ENCODE results near the gene PDE4B. TPM values are rescaled to one million over a fixed set of nuclear protein-coding genes. Genes with fewer than 3 reads are reported as not detected.

The PDE4B gene
- total and polyA plus RNA-seq, 9 donors, result 14.7 to 25.6 (median 16.8) TPM

- WGBS (ENCODE audit: insufficient coverage), result no CpG with 5 or more reads among the region's 5 CpGs
- no peak for DNase-seq
- H3K27me3 ChIP-seq (ENCODE audit: control insufficient read depth, insufficient read depth, low read length), result no peaks in the 10 kb centered on the region
- no peaks in the 10 kb centered on the region for H3K9me3 ChIP-seq (replicated peaks; ENCODE audit: control insufficient read depth, low read depth, low read length)
- H3K27ac ChIP-seq (ENCODE audit: low read length), result no peak overlapping the region
- H3K36me3 ChIP-seq (ENCODE audit: control insufficient read depth, insufficient read depth, low read length), result no peaks in the 10 kb centered on the region
- H3K4me1 ChIP-seq (ENCODE audit: control insufficient read depth, insufficient read depth, low read length), result no peaks in the 10 kb centered on the region
- H3K4me3 ChIP-seq (ENCODE audit: low read length), result no peak overlapping the region
Observed at GRCh38 chr1:66231681-66232463, 439.2 kb downstream of the PDE4B start.

- H3K27ac ChIP-seq (ENCODE audit: low read length), result no peak overlapping the region
- H3K4me3 ChIP-seq (ENCODE audit: low read length), result no peak overlapping the region
- H3K9me3 ChIP-seq (replicated peaks; ENCODE audit: control insufficient read depth, low read depth, low read length), result no peaks in the 10 kb centered on the region
- WGBS (ENCODE audit: insufficient coverage), result no CpG with 5 or more reads among the region's 2 CpGs
- no peaks in the 10 kb centered on the region for H3K27me3 ChIP-seq (ENCODE audit: control insufficient read depth, insufficient read depth, low read length)
- H3K4me1 ChIP-seq (ENCODE audit: control insufficient read depth, insufficient read depth, low read length), result no peaks in the 10 kb centered on the region
- H3K36me3 ChIP-seq (ENCODE audit: control insufficient read depth, insufficient read depth, low read length), result no peaks in the 10 kb centered on the region
- no peak for DNase-seq
Observed at GRCh38 chr1:66237042-66237441, 444.3 kb downstream of the PDE4B start.

- no peak for DNase-seq
- Histone ChIP-seq H3K27me3 (ENCODE audit: control insufficient read depth, insufficient read depth, low read length) (no peaks in the 10 kb centered on the region), H3K27ac (ENCODE audit: low read length) (no peak overlapping the region), H3K4me1 (ENCODE audit: control insufficient read depth, insufficient read depth, low read length) (peaks cover 2% of the 10 kb centered on the region), H3K36me3 (ENCODE audit: control insufficient read depth, insufficient read depth, low read length) (no peaks in the 10 kb centered on the region), H3K4me3 (ENCODE audit: low read length) (no peak overlapping the region), H3K9me3 (replicated peaks; ENCODE audit: control insufficient read depth, low read depth, low read length) (no peaks in the 10 kb centered on the region)
- 0% methylated on average over 1 of the region's 5 CpGs for WGBS (ENCODE audit: insufficient coverage)
Observed at GRCh38 chr1:66237722-66238479, 445.2 kb downstream of the PDE4B start.

- no peaks in the 10 kb centered on the region for H3K27me3 ChIP-seq (ENCODE audit: control insufficient read depth, insufficient read depth, low read length)
- H3K36me3 ChIP-seq (ENCODE audit: control insufficient read depth, insufficient read depth, low read length), result no peaks in the 10 kb centered on the region
- H3K9me3 ChIP-seq (replicated peaks; ENCODE audit: control insufficient read depth, low read depth, low read length), result no peaks in the 10 kb centered on the region
- no peak overlapping the region for H3K4me3 ChIP-seq (ENCODE audit: low read length)
- WGBS (ENCODE audit: insufficient coverage), result no CpG with 5 or more reads among the region's 2 CpGs
- H3K27ac ChIP-seq (ENCODE audit: low read length), result no peak overlapping the region
- peaks cover 2% of the 10 kb centered on the region for H3K4me1 ChIP-seq (ENCODE audit: control insufficient read depth, insufficient read depth, low read length)
- DNase-seq, result no peak
Observed at GRCh38 chr1:66239834-66240233, 447.1 kb downstream of the PDE4B start.

GRCh38 chr1:66240491-66241484, 448.1 kb downstream of the PDE4B start:
- no peak overlapping the region for H3K27ac ChIP-seq (ENCODE audit: low read length)
- DNase-seq, result no peak
- H3K4me3 ChIP-seq (ENCODE audit: low read length), result no peak overlapping the region
- H3K27me3 ChIP-seq (ENCODE audit: control insufficient read depth, insufficient read depth, low read length), result no peaks in the 10 kb centered on the region
- H3K36me3 ChIP-seq (ENCODE audit: control insufficient read depth, insufficient read depth, low read length), result no peaks in the 10 kb centered on the region
- 83% methylated on average over 2 of the region's 6 CpGs for WGBS (ENCODE audit: insufficient coverage)
- no peaks in the 10 kb centered on the region for H3K9me3 ChIP-seq (replicated peaks; ENCODE audit: control insufficient read depth, low read depth, low read length)
- H3K4me1 ChIP-seq (ENCODE audit: control insufficient read depth, insufficient read depth, low read length), result peaks cover 2% of the 10 kb centered on the region

- no peak overlapping the region for H3K27ac ChIP-seq (ENCODE audit: low read length)
Observed at GRCh38 chr1:66242646-66243547, 450.2 kb downstream of the PDE4B start.

GRCh38 chr1:66243548-66244130, 450.9 kb downstream of the PDE4B start:
- WGBS (ENCODE audit: insufficient coverage), result no CpG with 5 or more reads among the region's 2 CpGs
- H3K27me3 ChIP-seq (ENCODE audit: control insufficient read depth, insufficient read depth, low read length), result no peaks in the 10 kb centered on the region
- no peaks in the 10 kb centered on the region for H3K36me3 ChIP-seq (ENCODE audit: control insufficient read depth, insufficient read depth, low read length)
- no peaks in the 10 kb centered on the region for H3K9me3 ChIP-seq (replicated peaks; ENCODE audit: control insufficient read depth, low read depth, low read length)
- no peak overlapping the region for H3K27ac ChIP-seq (ENCODE audit: low read length)
- H3K4me3 ChIP-seq (ENCODE audit: low read length), result no peak overlapping the region
- H3K4me1 ChIP-seq (ENCODE audit: control insufficient read depth, insufficient read depth, low read length), result peaks cover 2% of the 10 kb centered on the region
- no peak for DNase-seq

More at GRCh38 chr1:66242646-66243547, 450.2 kb downstream of the PDE4B start:
- peaks cover 2% of the 10 kb centered on the region for H3K4me1 ChIP-seq (ENCODE audit: control insufficient read depth, insufficient read depth, low read length)
- H3K9me3 ChIP-seq (replicated peaks; ENCODE audit: control insufficient read depth, low read depth, low read length), result no peaks in the 10 kb centered on the region
- no peaks in the 10 kb centered on the region for H3K27me3 ChIP-seq (ENCODE audit: control insufficient read depth, insufficient read depth, low read length)
- no peaks in the 10 kb centered on the region for H3K36me3 ChIP-seq (ENCODE audit: control insufficient read depth, insufficient read depth, low read length)
- WGBS (ENCODE audit: insufficient coverage), result 33% methylated on average over 3 of the region's 6 CpGs
- peak; percentile 92 for DNase-seq
- H3K4me3 ChIP-seq (ENCODE audit: low read length), result no peak overlapping the region

GRCh38 chr1:66244429-66244828, 451.7 kb downstream of the PDE4B start:
- H3K27ac ChIP-seq (ENCODE audit: low read length), result no peak overlapping the region
- DNase-seq, result no peak
- H3K9me3 ChIP-seq (replicated peaks; ENCODE audit: control insufficient read depth, low read depth, low read length), result no peaks in the 10 kb centered on the region
- H3K4me3 ChIP-seq (ENCODE audit: low read length), result no peak overlapping the region
- H3K27me3 ChIP-seq (ENCODE audit: control insufficient read depth, insufficient read depth, low read length), result no peaks in the 10 kb centered on the region
- H3K4me1 ChIP-seq (ENCODE audit: control insufficient read depth, insufficient read depth, low read length), result peaks cover 2% of the 10 kb centered on the region
- WGBS (ENCODE audit: insufficient coverage), result 60% methylated on average over 1 of the region's 3 CpGs
- H3K36me3 ChIP-seq (ENCODE audit: control insufficient read depth, insufficient read depth, low read length), result no peaks in the 10 kb centered on the region

- Histone ChIP-seq H3K4me1 (ENCODE audit: control insufficient read depth, insufficient read depth, low read length) (peaks cover 2% of the 10 kb centered on the region), H3K4me3 (ENCODE audit: low read length) (no peak overlapping the region), H3K27me3 (ENCODE audit: control insufficient read depth, insufficient read depth, low read length) (no peaks in the 10 kb centered on the region), H3K36me3 (ENCODE audit: control insufficient read depth, insufficient read depth, low read length) (no peaks in the 10 kb centered on the region), H3K27ac (ENCODE audit: low read length) (no peak overlapping the region), H3K9me3 (replicated peaks; ENCODE audit: control insufficient read depth, low read depth, low read length) (no peaks in the 10 kb centered on the region)
- no peak for DNase-seq
- WGBS (ENCODE audit: insufficient coverage), result no CpG with 5 or more reads among the region's 1 CpG
Observed at GRCh38 chr1:66245691-66246090, 453.0 kb downstream of the PDE4B start.

All from muscle of leg (tissue), 11 donors.